HepG2 (cell line): Measurements from ENCODE around the gene ABCB8. TPM values are rescaled to one million over a fixed set of nuclear protein-coding genes. Genes with fewer than 3 reads are reported as not detected.

ENCODE experiments used
- ATAC-seq: fragments of 200-7000 bp; cut with Tn5 transposase; 3 replicates; pipeline ENCODE4 v1.9.1; 2020; ENCODE audit warnings: mild to moderate bottlenecking, moderate library complexity
- BruUV-seq: library from RNA; stranded (reverse); fragments of 400-500 nt; replicated peaks from 2 replicates; lab custom pipeline; 2021; lab: Mats Ljungman, UMichigan
- CTCF ChIA-PET: fragments of 300-600 bp; formaldehyde crosslinking; extraction: SDS; loops from one replicate; lab custom pipeline; 2021; ENCODE audit warnings: low total read pairs, inconsistent platforms, low intra/inter-chr PET ratio; lab: Yijun Ruan, JAX
- POLR2A ChIA-PET: fragments of 350-600 bp; sonication (Branson Sonifier 250); formaldehyde crosslinking; loops from one replicate; lab custom pipeline; 2020; ENCODE audit warnings: antibody characterized with exemption, inconsistent platforms; lab: Yijun Ruan, JAX
- DNase-seq: peaks from one replicate; pipeline ENCODE4 v3.0.0-alpha.2; 2015; ENCODE audit warnings: low spot score
- FAIRE-seq: peaks from 3 replicates; lab custom pipeline; 2011; peaks lifted over from hg19 to GRCh38; lab: Jason Lieb, UNC
- H2AFZ ChIP-seq: one replicate; pipeline ENCODE4 v1.6.1; 2011; ENCODE audit warnings: low read length, inconsistent platforms
- H3K27ac ChIP-seq: fragments of 300-600 bp; 3 replicates; pipeline ENCODE4 v1.8.0; 2011; ENCODE audit warnings: mixed run types, mild to moderate bottlenecking, mixed read lengths, low read length, inconsistent platforms; ENCODE audit not compliant: insufficient read depth; ENCODE audit errors: extremely low read length
- H3K27me3 ChIP-seq, 2 experiments: fragments of 200-600 bp in 1 of 2; 2 replicates in 1 of 2; 3 replicates in 1 of 2; pipeline versions ENCODE4 v1.6.0 to v1.8.0; 2011; ENCODE audit warnings: low read length in 2 of 2, mild to moderate bottlenecking in 2 of 2, moderate library complexity in 2 of 2, inconsistent platforms in 1 of 2; ENCODE audit not compliant: insufficient read depth in 2 of 2, control insufficient read depth in 1 of 2
- H3K36me3 ChIP-seq, 2 experiments: fragments of 200-600 bp in 1 of 2; replicated peaks in 1 of 2; 2 replicates in 1 of 2; 3 replicates in 1 of 2; pipeline versions ENCODE4 v1.5.1 to v1.8.0; 2011; ENCODE audit warnings: low read length in 2 of 2, inconsistent platforms in 1 of 2; ENCODE audit not compliant: insufficient read depth in 2 of 2, control insufficient read depth in 1 of 2
- H3K4me1 ChIP-seq: 2 replicates; pipeline ENCODE4 v1.5.1; 2012; ENCODE audit warnings: low read length, inconsistent platforms; ENCODE audit not compliant: insufficient read depth
- H3K4me2 ChIP-seq: 2 replicates; pipeline ENCODE4 v1.6.0; 2011; ENCODE audit warnings: low read depth, low read length, inconsistent platforms
- H3K4me3 ChIP-seq, 3 experiments: fragments of 200-600 bp in 1 of 3; sonication (generic), shearing (Covaris generic) in 1 of 3; replicated peaks in 1 of 3; 2 replicates each; pipeline ENCODE4 v1.5.1; 2011 to 2016; ENCODE audit warnings: low read length in 3 of 3, inconsistent platforms in 2 of 3, low read depth in 2 of 3, mild to moderate bottlenecking in 2 of 3, control low read depth in 1 of 3, mixed read lengths in 1 of 3; ENCODE audit not compliant: insufficient read depth in 1 of 3
- H3K79me2 ChIP-seq: one replicate; pipeline ENCODE4 v1.6.1; 2011; ENCODE audit warnings: low read length, inconsistent platforms; ENCODE audit not compliant: insufficient read depth
- H3K9ac ChIP-seq: 2 replicates; pipeline ENCODE4 v1.6.0; 2011; ENCODE audit warnings: mild to moderate bottlenecking, low read depth, low read length, inconsistent platforms; ENCODE audit not compliant: insufficient read depth
- H3K9me3 ChIP-seq: 2 replicates; pipeline ENCODE4 v1.5.1; 2012; ENCODE audit warnings: mild to moderate bottlenecking, low read length
- H4K20me1 ChIP-seq: 2 replicates; pipeline ENCODE4 v1.6.0; 2011; ENCODE audit warnings: inconsistent platforms, mild to moderate bottlenecking, low read length, moderate library complexity; ENCODE audit not compliant: insufficient read depth
- CENPBD1 ChIP-seq: sonication (generic); formaldehyde crosslinking; IDR thresholded peaks from 2 replicates; pipeline ENCODE4 v1.8.0; 2022; ENCODE audit warnings: missing genetic modification reagents, low read depth, mild to moderate bottlenecking, borderline replicate concordance
- FLYWCH1 ChIP-seq: sonication (generic); formaldehyde crosslinking; IDR thresholded peaks from 2 replicates; pipeline ENCODE4 v1.8.1; 2023; ENCODE audit warnings: mild to moderate bottlenecking, missing genetic modification reagents
- GTF2F1 ChIP-seq: fragments of 150-350 bp; IDR thresholded peaks from 2 replicates; pipeline ENCODE4 v1.6.1; 2014; ENCODE audit warnings: low read length
- HOMEZ ChIP-seq: IDR thresholded peaks from 2 replicates; pipeline ENCODE4 v1.6.1; 2016; ENCODE audit warnings: low read depth
- HOXA5 ChIP-seq: sonication (generic); formaldehyde crosslinking; IDR thresholded peaks from 2 replicates; pipeline ENCODE4 v1.4.0; 2020; ENCODE audit warnings: missing genetic modification reagents
- MAF1 ChIP-seq: sonication (generic); formaldehyde crosslinking; IDR thresholded peaks from 2 replicates; pipeline ENCODE4 v1.5.0; 2020; ENCODE audit warnings: missing genetic modification reagents, borderline replicate concordance
- NCOA5 ChIP-seq: sonication (generic); formaldehyde crosslinking; IDR thresholded peaks from 2 replicates; pipeline ENCODE4 v1.4.0; 2020; ENCODE audit warnings: missing genetic modification reagents
- NFYC ChIP-seq: IDR thresholded peaks from 2 replicates; pipeline ENCODE4 v1.6.1; 2016; ENCODE audit warnings: missing genetic modification reagents, missing compliant biosample characterization
- SMC3 ChIP-seq: IDR thresholded peaks from 2 replicates; pipeline ENCODE4 v1.6.1; 2011; ENCODE audit warnings: low read length, improper control_type of control experiment
- SRSF9 ChIP-seq: fragments of 200-400 bp; formaldehyde crosslinking; IDR thresholded peaks from 2 replicates; pipeline ENCODE4 v1.6.1; 2018; ENCODE audit warnings: borderline replicate concordance, mild to moderate bottlenecking, low read depth, low read length; ENCODE audit not compliant: insufficient read depth, poor library complexity, severe bottlenecking
- TCF7 ChIP-seq: sonication (generic); IDR thresholded peaks from 2 replicates; pipeline ENCODE4 v1.6.1; 2016; ENCODE audit warnings: antibody characterized with exemption, low read depth
- ZMAT3 ChIP-seq: sonication (generic); formaldehyde crosslinking; conservative IDR thresholded peaks from 2 replicates; pipeline ENCODE4 v1.7.0; 2021; ENCODE audit warnings: missing genetic modification reagents
- ZNF34 ChIP-seq: sonication (generic); formaldehyde crosslinking; IDR thresholded peaks from 2 replicates; pipeline ENCODE4 v1.4.0; 2020; ENCODE audit warnings: mild to moderate bottlenecking, missing genetic modification reagents, borderline replicate concordance
- WGBS: methylation state at CpG from one replicate; pipeline ENCODE4 v1.1.6; 2017; ENCODE audit warnings: low lambda C conversion rate; 5-methylcytosine and 5-hydroxymethylcytosine counted together
- in situ Hi-C: cut with HindIII; loops from 2 replicates; pipeline ENCODE4 v1.10.0; 2017; ENCODE audit warnings: low pct_unique_long_range_greater_than_20kb; ENCODE audit not compliant: extremely low pct_ligation_motif_present
- intact Hi-C: fragments of 100-400 bp; cut with micrococcal nuclease; formaldehyde crosslinking; loops from one replicate; pipeline ENCODE4 v1.10.0; 2022; ENCODE audit not compliant: unreplicated experiment
- polyA plus RNA-seq, 8 experiments: library from polyadenylated mRNA; depleted of rRNA in 3 of 8; stranded (reverse) in 7 of 8; unstranded in 1 of 8; fragments of >200 nt; fragmentation: Illumina TruSeq in 4 of 8; extraction: Trizol in 4 of 8; gene quantifications; 2 replicates each; pipeline versions ENCODE4 v1.2.1 to v1.2.3, GENCODE V29; 2011 to 2016; ENCODE audit warnings: low read depth in 4 of 8, missing spikeins in 1 of 8, mixed read lengths in 1 of 8; ENCODE audit not compliant: insufficient read depth in 1 of 8
- total RNA-seq, 5 experiments: library from RNA; depleted of rRNA; stranded (reverse); fragments of >200 nt; fragmentation: Illumina TruSeq; extraction: Trizol; gene quantifications; 2 replicates each; pipeline ENCODE4 v1.2.3, GENCODE V29; 2016; ENCODE audit warnings: low read depth in 1 of 5
- TF ChIP-seq, protein P1 (sequence below): sonication (generic); formaldehyde crosslinking; IDR thresholded peaks from 2 replicates; pipeline ENCODE4 v1.5.1; 2020; ENCODE audit warnings: mild to moderate bottlenecking, missing genetic modification reagents, borderline replicate concordance
- TF ChIP-seq, protein P2 (sequence below): IDR thresholded peaks from 2 replicates; pipeline ENCODE4 v1.6.1; 2016

ABCB8 gene
- total and polyA plus RNA-seq, 2 of the 13 experiments (the other 11 are each of a cell fraction or from before 2014, with no cell fraction given) = 6.6 to 16.7 TPM

- peak overlapping the region in 1 of 3 experiments; percentile 90; a peak in 1 of 6 replicates for H3K4me3 ChIP-seq
- 0 out of 5 replicates have a peak, but pooled peaks cover 0 to 2% of the 10 kb centered on the region in 2 experiments for H3K36me3 ChIP-seq
- ATAC-seq (no peak), DNase-seq (no peak), FAIRE-seq (no peak)
- H3K4me2 ChIP-seq = peak overlapping the region; percentile 99
- H3K79me2 ChIP-seq = peaks cover 12% of the 10 kb centered on the region
- H3K4me1 ChIP-seq = peaks cover 32% of the 10 kb centered on the region
- intact Hi-C loops = no loop called here
- ChIA-PET CTCF (interaction anchor here (0.7 kb wide), 1 partner anchor 28 kb away, joined by 3 read pairs; the partner anchor contains the start of gene ABCB8), POLR2A (no interaction called here)
- H3K9me3 ChIP-seq = no peaks in the 10 kb centered on the region
- in situ Hi-C loops = no loop called here
- TF ChIP-seq NFYC (CRISPR knock-in tag) (no peak), SMC3 (no peak), TCF7 (no peak), MAF1 (CRISPR knock-in tag) (no peak), ZMAT3 (CRISPR knock-in tag) (no peak), GTF2F1 (no peak), ZNF34 (no peak), NCOA5 (CRISPR knock-in tag) (no peak), CENPBD1 (CRISPR knock-in tag) (no peak), SRSF9 (no peak), HOXA5 (no peak), FLYWCH1 (CRISPR knock-in tag) (no peak), HOMEZ (CRISPR knock-in tag) (no peak)
- TF ChIP-seq, protein P1, sequence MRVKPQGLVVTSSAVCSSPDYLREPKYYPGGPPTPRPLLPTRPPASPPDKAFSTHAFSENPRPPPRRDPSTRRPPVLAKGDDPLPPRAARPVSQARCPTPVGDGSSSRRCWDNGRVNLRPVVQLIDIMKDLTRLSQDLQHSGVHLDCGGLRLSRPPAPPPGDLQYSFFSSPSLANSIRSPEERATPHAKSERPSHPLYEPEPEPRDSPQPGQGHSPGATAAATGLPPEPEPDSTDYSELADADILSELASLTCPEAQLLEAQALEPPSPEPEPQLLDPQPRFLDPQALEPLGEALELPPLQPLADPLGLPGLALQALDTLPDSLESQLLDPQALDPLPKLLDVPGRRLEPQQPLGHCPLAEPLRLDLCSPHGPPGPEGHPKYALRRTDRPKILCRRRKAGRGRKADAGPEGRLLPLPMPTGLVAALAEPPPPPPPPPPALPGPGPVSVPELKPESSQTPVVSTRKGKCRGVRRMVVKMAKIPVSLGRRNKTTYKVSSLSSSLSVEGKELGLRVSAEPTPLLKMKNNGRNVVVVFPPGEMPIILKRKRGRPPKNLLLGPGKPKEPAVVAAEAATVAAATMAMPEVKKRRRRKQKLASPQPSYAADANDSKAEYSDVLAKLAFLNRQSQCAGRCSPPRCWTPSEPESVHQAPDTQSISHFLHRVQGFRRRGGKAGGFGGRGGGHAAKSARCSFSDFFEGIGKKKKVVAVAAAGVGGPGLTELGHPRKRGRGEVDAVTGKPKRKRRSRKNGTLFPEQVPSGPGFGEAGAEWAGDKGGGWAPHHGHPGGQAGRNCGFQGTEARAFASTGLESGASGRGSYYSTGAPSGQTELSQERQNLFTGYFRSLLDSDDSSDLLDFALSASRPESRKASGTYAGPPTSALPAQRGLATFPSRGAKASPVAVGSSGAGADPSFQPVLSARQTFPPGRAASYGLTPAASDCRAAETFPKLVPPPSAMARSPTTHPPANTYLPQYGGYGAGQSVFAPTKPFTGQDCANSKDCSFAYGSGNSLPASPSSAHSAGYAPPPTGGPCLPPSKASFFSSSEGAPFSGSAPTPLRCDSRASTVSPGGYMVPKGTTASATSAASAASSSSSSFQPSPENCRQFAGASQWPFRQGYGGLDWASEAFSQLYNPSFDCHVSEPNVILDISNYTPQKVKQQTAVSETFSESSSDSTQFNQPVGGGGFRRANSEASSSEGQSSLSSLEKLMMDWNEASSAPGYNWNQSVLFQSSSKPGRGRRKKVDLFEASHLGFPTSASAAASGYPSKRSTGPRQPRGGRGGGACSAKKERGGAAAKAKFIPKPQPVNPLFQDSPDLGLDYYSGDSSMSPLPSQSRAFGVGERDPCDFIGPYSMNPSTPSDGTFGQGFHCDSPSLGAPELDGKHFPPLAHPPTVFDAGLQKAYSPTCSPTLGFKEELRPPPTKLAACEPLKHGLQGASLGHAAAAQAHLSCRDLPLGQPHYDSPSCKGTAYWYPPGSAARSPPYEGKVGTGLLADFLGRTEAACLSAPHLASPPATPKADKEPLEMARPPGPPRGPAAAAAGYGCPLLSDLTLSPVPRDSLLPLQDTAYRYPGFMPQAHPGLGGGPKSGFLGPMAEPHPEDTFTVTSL (CRISPR knock-in tag) = no peak
- TF ChIP-seq, protein P2, sequence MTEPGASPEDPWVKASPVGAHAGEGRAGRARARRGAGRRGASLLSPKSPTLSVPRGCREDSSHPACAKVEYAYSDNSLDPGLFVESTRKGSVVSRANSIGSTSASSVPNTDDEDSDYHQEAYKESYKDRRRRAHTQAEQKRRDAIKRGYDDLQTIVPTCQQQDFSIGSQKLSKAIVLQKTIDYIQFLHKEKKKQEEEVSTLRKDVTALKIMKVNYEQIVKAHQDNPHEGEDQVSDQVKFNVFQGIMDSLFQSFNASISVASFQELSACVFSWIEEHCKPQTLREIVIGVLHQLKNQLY (CRISPR knock-in tag) = no peak
- no peaks in the 10 kb centered on the region; a peak in 1 of 5 replicates for H3K27me3 ChIP-seq
- no peak overlapping the region for H3K27ac ChIP-seq
- WGBS = 79% methylated on average over 6 of the region's 6 CpGs
- H2AFZ ChIP-seq = no peak overlapping the region
- no TSS peak for BruUV-seq
- no peaks in the 10 kb centered on the region for H4K20me1 ChIP-seq
- no peak overlapping the region for H3K9ac ChIP-seq
These were observed 28.0 kb downstream of the ABCB8 start for GRCh38 chr7:151056283-151056665.
